Measurements from ENCODE around the gene KHNYN.

Gene KHNYN

DNA sequence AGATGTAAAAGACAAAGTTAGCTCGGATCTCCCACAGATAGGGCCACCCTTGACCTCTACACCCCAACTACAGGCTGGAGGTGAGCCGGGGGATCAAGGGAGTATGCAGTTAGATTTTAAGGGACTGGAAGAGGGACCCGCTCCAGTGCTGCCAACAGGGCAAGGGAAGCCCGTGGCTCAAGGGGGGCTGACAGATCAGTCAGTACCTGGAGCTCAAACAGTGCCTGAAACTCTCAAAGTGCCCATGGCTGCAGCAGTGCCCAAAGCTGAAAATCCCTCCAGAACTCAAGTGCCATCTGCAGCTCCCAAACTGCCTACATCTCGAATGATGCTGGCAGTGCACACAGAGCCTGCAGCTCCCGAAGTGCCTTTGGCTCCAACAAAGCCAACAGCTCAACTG is 20.6 kb upstream of the KHNYN start:
- no peak for TF ChIP-seq TCF12 (IDR thresholded peaks at IDR 0.05; ENCODE audit: low read depth)
- TF ChIP-seq, protein P1, sequence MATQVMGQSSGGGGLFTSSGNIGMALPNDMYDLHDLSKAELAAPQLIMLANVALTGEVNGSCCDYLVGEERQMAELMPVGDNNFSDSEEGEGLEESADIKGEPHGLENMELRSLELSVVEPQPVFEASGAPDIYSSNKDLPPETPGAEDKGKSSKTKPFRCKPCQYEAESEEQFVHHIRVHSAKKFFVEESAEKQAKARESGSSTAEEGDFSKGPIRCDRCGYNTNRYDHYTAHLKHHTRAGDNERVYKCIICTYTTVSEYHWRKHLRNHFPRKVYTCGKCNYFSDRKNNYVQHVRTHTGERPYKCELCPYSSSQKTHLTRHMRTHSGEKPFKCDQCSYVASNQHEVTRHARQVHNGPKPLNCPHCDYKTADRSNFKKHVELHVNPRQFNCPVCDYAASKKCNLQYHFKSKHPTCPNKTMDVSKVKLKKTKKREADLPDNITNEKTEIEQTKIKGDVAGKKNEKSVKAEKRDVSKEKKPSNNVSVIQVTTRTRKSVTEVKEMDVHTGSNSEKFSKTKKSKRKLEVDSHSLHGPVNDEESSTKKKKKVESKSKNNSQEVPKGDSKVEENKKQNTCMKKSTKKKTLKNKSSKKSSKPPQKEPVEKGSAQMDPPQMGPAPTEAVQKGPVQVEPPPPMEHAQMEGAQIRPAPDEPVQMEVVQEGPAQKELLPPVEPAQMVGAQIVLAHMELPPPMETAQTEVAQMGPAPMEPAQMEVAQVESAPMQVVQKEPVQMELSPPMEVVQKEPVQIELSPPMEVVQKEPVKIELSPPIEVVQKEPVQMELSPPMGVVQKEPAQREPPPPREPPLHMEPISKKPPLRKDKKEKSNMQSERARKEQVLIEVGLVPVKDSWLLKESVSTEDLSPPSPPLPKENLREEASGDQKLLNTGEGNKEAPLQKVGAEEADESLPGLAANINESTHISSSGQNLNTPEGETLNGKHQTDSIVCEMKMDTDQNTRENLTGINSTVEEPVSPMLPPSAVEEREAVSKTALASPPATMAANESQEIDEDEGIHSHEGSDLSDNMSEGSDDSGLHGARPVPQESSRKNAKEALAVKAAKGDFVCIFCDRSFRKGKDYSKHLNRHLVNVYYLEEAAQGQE (IDR thresholded peaks at IDR 0.05; ENCODE audit: low read depth) = no peak

DNA sequence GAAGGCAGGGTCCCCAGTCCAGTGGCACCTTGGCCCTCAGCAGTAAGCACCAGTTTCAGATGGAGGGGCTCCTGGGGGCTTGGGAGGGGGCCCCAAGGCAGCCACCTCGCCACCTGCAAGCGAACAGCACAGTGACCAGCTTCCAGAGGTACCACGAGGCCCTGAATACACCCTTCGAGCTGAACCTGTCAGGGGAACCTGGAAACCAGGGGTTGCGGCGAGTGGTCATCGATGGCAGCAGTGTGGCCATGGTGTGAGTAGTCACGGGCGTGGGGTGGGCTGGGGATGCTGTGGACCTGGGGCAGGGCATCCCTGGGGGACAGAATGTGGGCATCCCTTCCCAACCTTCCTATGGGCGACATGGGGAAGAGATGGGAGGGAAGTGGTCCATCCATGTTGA is 19.8 kb upstream of the KHNYN start:
- no peak for TF ChIP-seq EP300 (IDR thresholded peaks at IDR 0.05; ENCODE audit: borderline replicate concordance)
- TF ChIP-seq CREB1 (IDR thresholded peaks at IDR 0.05; ENCODE audit: low read depth) = no peak
- TF ChIP-seq TAF1 (IDR thresholded peaks at IDR 0.05; ENCODE audit: low read depth) = no peak
- TF ChIP-seq YY1 (IDR thresholded peaks at IDR 0.05; ENCODE audit: low read depth) = no peak
- no peak for TF ChIP-seq NFIC (IDR thresholded peaks at IDR 0.05)
- TF ChIP-seq CEBPB (IDR thresholded peaks at IDR 0.05) = no peak
- no peak for TF ChIP-seq TEAD4 (IDR thresholded peaks at IDR 0.05)
- TF ChIP-seq, protein P2, sequence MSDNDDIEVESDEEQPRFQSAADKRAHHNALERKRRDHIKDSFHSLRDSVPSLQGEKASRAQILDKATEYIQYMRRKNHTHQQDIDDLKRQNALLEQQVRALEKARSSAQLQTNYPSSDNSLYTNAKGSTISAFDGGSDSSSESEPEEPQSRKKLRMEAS (IDR thresholded peaks at IDR 0.05) = no peak
- TF ChIP-seq ZBTB7A (IDR thresholded peaks at IDR 0.05; ENCODE audit: low read depth) = no peak
- TF ChIP-seq, protein P1 (IDR thresholded peaks at IDR 0.05; ENCODE audit: low read depth) = no peak
- no peak for TF ChIP-seq RAD21 (IDR thresholded peaks at IDR 0.05; ENCODE audit: low read depth)
- no peak for TF ChIP-seq EGR1 (IDR thresholded peaks at IDR 0.05)

DNA sequence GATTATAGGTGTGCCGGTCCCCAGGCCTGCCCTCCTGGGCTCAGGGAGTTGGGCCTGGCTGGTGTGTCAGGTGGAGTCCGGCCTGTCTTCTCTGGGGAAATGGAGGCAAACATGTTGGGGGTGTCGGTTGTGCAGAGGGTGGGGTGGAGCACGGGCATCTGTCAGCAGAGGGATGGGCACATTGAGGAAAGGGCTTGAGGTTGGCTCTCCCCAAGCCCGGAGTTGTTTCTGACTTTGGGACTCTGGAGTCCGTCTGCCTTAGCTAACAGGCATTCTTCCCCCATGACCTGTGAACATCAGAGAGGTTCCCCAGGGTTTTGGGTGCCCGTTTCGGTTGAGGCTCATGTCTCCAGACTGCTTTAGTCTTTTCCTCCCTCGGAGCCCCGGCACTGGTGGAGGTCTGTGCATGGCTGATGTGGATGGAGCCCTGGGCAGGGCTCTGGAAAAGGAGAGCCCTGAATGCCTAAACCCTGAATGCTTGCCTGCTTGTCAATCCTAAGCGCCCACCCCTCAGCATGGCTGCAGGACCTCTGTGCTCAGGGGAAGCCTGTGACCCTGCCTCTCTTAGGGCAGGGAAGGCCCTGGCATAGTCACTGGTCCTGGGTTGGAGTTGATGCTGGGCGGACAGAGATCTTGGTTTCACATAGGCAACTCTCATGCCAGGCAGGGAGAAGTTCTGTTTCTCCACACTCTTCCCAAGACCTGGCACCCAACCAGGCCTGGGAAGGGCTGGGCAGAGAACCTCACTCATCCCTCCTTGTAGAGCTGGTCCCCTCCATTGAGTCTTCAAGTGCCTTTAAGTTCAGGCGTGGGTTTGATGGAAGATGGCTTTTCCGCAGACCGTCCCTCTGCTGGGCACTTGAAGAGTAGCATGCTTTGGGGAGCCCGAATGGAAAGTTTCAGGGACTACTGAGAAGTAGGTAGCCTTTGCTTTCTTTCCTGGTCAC is 18.0 kb upstream of the KHNYN start:
- TF ChIP-seq YY1 (IDR thresholded peaks at IDR 0.05; ENCODE audit: low read depth) (no peak), CEBPB (IDR thresholded peaks at IDR 0.05) (no peak), RAD21 (IDR thresholded peaks at IDR 0.05; ENCODE audit: low read depth) (peak; percentile 70), ZBTB7A (IDR thresholded peaks at IDR 0.05; ENCODE audit: low read depth) (no peak), FOXM1 (IDR thresholded peaks at IDR 0.05; ENCODE audit: borderline replicate concordance, low read depth) (no peak)

DNA sequence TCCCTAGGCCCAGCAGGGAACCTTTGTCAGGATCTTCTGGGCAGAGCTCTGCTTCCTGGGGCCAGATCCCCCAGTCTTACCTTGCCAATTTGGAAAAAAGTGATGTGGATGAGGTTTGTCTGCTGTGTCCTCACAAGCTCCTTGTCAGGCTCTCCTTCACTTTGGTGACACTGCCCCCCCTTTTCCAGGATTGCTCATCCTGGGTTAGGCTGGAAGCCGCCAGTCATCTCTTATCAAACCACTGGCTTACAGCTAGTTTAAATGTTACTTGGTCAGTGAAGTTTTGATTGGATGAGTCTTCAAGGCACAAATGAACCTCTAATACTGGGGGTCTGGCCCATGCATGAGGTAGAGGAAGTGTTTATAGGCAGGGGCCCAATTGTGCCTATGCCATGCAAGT is 15.7 kb upstream of the KHNYN start:
- TF ChIP-seq TAF1 (IDR thresholded peaks at IDR 0.05; ENCODE audit: low read depth) = no peak
- no peak for TF ChIP-seq TEAD4 (IDR thresholded peaks at IDR 0.05)
- no peak for TF ChIP-seq EGR1 (IDR thresholded peaks at IDR 0.05)
- TF ChIP-seq ZBTB7A (IDR thresholded peaks at IDR 0.05; ENCODE audit: low read depth) = no peak
- TF ChIP-seq RAD21 (IDR thresholded peaks at IDR 0.05; ENCODE audit: low read depth) = no peak
- TF ChIP-seq, protein P1 (IDR thresholded peaks at IDR 0.05; ENCODE audit: low read depth) = no peak

DNA sequence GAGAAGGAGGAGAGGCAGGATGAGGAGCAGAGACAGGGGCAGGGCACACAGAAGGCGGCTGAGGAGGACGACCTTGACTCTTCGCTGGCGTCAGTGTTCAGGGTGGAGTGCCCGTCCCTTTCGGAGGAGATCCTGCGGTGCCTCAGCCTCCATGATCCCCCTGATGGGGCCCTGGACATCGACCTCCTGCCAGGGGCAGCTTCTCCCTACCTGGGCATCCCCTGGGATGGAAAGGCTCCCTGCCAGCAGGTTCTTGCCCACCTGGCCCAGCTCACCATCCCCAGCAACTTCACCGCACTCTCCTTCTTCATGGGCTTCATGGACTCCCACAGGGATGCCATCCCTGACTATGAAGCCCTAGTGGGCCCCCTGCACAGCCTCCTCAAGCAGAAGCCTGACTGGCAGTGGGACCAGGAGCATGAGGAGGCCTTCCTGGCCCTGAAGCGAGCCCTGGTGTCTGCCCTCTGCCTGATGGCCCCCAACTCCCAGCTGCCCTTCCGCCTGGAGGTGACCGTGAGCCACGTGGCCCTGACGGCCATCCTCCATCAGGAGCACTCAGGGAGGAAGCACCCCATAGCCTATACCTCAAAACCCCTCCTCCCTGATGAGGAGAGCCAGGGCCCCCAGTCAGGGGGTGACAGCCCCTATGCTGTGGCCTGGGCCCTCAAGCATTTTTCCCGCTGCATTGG is 14.9 kb upstream of the KHNYN start:
- TF ChIP-seq EGR1 (IDR thresholded peaks at IDR 0.05) (no peak), TEAD4 (IDR thresholded peaks at IDR 0.05) (no peak), TCF12 (IDR thresholded peaks at IDR 0.05; ENCODE audit: low read depth) (no peak), FOXM1 (IDR thresholded peaks at IDR 0.05; ENCODE audit: borderline replicate concordance, low read depth) (no peak), YY1 (IDR thresholded peaks at IDR 0.05; ENCODE audit: low read depth) (no peak), CREB1 (IDR thresholded peaks at IDR 0.05; ENCODE audit: low read depth) (no peak)
- TF ChIP-seq, protein P1 (IDR thresholded peaks at IDR 0.05; ENCODE audit: low read depth) = no peak

All from Ishikawa (cell line).